SU-DHL-6 (cell line): Measurements from ENCODE around the gene UBAC2.

Source experiments
- CTCF ChIP-seq: fragments of 200-600 bp; sonication (generic); IDR thresholded peaks from one replicate; pipeline ENCODE4 v1.5.1; 2017; ENCODE audit warnings: antibody characterized with exemption, mild to moderate bottlenecking, low read length, moderate library complexity; ENCODE audit not compliant: insufficient read depth, poor library complexity, severe bottlenecking
- EZH2phosphoT487 ChIP-seq: fragments of 200-600 bp; sonication (generic), shearing (Covaris generic); conservative IDR thresholded peaks from 2 replicates; pipeline ENCODE4 v1.6.1; 2018; ENCODE audit warnings: mild to moderate bottlenecking, antibody characterized with exemption, low read length, moderate library complexity, mixed read lengths

GRCh38 chr13:99327126-99327525 is 126.5 kb downstream of the UBAC2 start:
- no peak for TF ChIP-seq CTCF
- TF ChIP-seq EZH2phosphoT487, result no peak
